ENCODE data around the gene CLDN9.

The CLDN9 gene

DNA sequence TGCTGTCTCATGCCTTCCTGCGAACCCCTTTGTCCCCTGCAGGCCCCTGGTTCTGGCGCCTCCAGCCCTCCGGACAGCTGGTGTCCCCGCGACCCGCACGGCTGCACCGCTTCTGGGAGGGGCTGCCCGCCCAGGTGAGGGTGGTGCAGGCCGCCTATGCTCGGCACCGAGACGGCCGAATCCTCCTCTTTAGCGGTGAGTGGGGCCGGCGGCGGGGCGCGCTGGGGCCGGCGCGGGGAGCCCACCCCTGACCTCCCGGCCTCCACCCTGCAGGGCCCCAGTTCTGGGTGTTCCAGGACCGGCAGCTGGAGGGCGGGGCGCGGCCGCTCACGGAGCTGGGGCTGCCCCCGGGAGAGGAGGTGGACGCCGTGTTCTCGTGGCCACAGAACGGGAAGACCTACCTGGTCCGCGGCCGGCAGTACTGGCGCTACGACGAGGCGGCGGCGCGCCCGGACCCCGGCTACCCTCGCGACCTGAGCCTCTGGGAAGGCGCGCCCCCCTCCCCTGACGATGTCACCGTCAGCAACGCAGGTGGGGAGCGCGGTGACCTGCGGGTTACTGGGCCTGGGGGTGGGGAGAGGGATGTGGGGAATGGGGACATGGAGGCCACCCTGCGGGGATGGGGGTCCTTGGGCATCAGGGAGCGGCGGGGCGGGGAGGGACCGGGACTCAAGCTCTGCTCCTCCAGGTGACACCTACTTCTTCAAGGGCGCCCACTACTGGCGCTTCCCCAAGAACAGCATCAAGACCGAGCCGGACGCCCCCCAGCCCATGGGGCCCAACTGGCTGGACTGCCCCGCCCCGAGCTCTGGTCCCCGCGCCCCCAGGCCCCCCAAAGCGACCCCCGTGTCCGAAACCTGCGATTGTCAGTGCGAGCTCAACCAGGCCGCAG is 45.7 kb downstream of the CLDN9 start:
- DNase-seq: peak; percentile 54

DNA sequence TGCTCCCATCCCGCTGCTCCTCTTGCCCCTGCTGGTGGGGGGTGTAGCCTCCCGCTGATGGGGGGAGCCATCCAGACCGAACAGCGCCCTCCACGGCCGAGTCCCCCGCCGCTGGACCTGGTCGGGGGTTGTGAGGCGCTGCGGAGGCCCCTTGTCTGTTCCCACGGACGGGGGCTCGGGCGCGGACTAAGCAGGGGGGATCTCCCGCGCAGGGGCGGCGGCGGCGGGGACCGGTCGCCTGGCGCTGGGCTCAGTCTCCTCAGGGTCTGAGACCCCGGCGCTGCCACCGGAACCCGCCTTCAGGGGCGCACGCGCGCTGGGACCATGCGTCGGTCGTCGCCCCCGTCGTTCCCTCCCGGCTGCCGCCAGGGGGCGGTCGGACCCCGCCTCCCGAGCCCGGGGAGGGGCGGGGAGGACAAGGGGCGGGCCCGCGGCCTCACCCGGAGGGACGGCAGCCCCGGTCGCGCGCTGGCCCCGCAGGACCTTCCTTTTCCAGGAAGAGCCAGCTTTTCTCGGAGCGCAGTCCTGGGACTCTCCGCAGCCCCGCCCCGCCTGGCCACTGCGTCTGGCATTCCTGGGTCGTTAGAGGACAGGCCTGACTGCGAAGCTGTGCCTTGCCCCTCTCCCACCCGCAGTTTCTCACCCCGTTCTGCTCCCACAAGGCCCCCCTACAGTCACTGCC is 46.5 kb downstream of the CLDN9 start:
- peak; percentile 90 for DNase-seq

- no peak for DNase-seq
These were observed 47.1 kb downstream of the CLDN9 start for GRCh38 chr16:3059723-3060242.

DNA sequence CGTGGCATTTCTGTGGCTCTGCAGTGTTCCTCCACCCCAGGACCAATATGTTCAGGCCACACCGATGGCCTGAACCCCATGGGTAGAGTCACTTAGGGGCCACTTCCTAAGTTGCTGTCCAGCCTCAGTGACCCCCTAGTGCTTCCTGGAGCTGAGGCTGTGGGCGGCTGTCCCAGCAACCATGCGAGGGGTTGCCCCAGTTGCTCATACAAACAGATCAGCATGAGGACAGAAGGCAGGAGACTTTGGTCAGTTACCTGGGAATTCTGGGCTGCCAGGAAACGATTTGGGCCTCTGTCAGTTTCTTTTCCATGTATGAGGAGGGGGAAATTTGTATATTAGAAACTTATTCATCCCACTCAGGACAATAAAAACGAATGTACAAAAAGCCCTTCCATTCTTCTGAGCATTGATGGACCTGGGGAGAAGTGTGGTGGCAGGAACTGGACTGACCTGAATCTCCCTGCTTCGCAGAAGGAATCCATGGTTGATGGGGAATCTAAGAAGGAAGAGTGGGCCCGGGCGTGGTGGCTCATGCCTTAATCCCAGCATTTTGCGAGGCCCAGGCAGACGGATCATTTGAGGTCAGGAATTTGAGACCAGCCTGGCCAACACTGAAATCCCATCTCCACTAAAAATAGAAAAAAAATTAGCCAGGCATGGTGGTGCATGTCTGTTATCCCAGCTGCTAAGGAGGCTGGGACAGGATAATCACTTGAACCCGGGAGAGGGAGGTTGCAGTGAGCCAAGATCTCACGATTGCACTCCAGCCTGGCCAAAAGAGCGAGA is 47.8 kb downstream of the CLDN9 start:
- DNase-seq: no peak

DNA sequence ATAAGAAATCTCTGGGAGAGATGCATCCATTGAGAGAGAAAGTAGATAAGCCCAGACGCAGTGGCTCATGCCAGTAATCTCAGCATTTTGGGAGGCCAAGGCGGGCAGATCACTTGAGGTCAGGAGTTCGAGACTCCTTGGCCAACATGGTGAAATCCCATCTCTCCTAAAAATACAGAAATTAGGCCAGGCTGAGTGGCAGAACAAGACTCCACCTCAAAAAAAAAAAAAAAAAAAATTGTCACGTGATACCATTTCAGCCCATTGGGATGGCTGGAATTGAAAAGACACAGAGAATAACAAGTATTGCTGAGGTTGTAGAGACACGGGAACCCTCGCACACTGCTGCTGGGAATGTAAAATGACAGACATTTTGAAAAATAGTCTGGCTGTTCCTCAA is 49.8 kb downstream of the CLDN9 start:
- no peak for DNase-seq

GRCh38 chr16:3063625-3064386 is 51.1 kb downstream of the CLDN9 start:
- no peak for DNase-seq
